Stimulated activated CD8-positive, alpha-beta memory T cell treated with anti-CD3 and anti-CD28 coated beads, Interleukin-12 subunit alpha, Interleukin-12 subunit beta, amount 100 ng/mL, for 24 hours (primary cell): Measurements from ENCODE around the gene ARHGEF7.

Experiments used
- DNase-seq: peaks from one replicate; pipeline ENCODE4 v3.0.0-alpha.2; 2020; ENCODE audit errors: extremely low read depth

ARHGEF7 gene

DNA sequence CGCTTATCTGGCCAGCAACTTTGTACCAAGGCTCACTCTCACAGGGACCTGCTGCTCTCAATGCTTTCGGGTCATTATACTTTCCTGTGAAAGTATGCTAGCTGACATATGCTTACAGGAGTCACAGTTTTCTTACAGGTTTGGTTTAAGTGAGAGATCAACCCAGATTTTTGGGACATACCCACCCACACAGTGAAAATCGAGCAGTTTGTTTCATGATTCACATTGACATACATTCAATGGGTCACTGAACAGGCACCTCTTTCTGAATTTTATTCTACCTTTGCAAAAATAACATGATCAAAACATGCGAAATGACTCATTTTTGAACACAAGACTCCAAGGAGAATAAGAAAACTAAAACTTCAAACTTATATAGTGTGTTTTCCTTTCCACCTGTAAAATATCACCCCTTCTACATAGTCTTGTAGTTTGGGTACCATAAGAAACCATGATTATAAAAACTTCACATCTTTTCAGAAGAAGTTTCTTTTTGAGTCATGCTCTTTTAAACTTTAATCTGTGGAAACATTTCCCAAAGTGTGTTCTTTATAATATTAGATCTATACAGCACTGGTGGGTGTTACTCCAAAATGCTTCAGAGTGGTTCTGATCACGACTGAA lies 161.0 kb downstream of the ARHGEF7 start:
- no peak for DNase-seq

DNA sequence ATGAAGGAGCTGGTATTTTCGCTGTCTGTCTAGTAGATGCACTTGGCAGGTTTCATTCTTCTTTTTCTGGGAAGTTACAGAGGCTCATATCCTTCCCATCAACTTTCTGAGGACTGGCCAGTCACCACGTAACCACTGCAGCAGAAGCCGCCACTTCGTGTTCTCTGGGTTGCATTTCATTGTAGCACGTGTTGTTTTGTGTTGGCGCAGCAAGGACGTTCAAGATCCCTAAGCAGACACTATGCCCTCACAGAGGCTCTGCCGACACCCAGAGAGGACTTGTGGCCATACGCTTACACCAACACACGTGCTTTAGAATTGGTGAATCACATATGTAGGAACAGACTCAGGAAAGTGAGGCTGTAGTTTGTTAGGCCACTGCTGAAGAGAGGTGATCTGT lies 163.1 kb downstream of the ARHGEF7 start:
- no peak for DNase-seq

DNA sequence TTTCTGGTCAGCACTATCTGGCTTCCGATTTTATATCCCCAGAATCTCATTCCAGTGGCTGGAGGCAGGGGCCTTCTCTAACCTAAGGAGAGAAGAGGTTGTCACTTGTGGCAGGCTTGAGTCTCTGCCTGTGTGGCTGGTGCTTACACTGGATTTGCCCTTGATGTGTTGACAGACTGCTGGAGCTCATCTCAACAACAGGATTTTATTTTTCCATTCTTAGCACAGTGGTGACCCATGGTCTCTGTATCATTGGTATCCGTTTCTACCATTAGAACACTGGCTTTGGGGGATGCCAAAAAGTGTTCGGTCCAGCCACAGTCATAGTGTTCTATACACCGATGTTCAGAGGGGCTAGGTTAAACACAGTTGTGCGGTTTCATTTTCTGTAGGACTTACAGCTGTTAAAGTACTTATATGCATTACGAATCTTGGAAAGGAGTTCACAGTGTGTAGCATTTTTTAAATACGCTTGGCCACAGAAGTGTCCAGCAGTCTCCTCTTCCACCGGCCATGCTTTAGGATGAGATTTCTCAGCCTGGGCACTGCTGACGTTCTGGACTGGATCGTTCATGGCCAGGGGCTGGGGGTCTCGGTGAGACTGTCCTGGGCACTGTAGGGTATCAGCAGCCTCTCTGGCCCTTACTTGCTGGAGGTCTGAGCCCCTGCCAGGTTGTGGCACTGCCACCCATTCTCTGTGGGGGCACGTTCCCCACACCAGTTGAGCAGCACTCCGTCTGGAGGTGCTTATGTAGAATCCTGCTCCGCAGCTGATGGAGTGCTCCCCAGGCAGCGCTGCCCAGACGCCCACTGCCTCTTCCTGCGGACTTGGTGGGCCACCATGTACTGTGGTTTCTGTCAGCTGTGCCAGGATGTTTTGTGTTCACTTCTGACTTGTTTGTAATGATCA lies 163.9 kb downstream of the ARHGEF7 start:
- DNase-seq, result no peak

DNA sequence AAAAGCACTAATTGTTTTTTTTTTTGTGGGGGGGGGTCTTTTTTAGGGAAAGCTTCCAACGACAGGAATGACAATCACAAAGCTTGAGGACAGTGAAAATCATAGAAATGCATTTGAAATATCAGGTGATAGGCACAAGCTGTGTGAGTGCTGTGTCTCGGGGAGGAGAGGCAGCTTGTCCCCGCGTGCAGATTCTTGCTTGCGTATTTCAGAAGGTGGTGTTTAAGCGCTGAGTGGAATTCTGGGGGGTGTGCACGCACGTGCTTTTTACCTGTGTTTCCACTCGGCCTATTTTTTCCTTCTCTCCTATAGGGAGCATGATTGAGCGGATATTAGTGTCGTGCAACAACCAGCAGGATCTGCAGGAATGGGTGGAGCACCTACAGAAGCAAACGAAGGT lies 165.1 kb downstream of the ARHGEF7 start:
- no peak for DNase-seq

DNA sequence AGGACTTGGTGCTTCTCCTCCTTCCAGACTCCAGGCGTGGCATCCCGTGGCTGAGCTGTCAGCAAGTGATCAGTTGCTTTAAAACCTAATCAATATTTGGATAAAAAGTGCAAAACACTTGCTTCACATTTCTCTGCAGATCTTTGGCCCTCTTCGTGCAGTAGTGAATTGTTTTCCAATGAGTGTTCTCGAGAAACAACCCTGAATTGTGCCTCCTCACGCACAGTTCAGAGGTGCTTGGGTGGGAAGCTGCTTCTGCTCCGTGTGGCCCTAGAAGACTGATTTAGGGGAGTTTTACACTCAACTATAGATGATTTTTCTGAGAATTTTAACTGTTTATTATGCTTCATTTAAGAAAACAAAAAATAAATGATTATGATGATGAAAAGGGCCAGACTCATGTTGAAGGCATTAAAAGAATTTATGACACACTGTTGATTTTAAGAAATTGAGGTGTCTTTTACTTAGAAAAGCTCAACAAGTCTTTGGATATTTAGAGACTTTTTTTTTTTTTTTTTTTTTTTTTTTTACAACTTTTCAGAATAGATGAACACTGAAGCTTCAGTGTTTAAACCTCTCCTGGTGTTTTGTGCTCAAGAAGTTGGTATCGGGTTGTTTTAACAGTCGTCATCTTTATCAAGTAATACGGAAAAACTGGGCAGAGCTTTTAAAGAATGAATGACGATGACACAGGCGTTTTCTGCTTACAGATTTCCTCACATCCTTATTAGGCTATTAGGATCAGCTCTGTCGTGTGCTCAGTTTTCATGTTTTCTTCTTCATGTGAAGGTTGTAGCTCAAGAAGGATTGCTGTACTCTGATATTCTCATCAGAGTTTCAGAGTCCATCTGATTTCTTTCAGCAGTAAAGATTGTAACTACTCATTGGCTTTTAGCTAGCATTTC lies 165.8 kb downstream of the ARHGEF7 start:
- DNase-seq, result no peak

DNA sequence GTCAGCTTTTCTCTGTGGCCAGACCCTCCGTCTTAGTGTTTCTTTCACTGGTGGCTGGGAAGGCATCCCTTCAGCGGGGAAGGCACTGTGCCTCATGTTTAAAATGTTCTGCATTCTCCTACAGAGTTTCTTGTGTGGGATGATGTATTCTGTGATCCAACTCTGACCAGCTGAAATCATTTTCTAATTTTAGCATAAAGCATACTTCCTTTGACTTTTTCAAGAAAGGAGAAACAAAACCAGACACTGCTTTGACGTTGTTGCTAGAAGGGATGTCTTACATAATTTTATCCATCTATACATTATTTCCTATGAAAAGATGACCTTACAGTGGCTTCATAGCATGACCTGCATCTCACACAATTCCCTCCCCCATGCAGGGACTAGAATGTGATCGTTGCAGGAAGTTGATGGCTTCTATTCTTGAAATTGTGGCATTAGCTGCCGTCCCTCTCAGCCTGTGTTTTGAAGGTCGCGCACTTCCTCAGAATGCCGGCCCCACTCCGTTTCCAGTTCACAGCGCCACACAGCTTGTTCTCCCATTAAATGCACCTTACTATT lies 166.7 kb downstream of the ARHGEF7 start:
- no peak for DNase-seq

DNA sequence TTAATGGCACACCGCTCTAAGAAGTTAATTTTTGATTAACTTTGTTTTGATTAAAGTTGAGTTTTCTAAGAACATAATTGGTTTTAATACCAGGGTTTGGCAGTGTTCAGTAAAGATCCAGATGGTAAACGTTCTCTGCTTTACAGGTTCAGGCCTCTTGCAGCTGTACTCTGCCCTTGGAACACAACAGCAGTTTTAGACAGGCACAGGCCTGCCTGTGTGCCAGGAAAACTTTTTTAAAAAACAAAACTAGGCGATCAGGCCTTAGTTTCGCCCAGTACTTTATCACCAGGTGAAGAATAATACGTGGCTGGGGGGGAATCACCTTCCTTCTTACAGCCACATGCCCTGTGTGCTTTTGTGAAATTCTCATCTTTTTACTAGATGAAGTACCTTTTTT lies 167.3 kb downstream of the ARHGEF7 start:
- no peak for DNase-seq

DNA sequence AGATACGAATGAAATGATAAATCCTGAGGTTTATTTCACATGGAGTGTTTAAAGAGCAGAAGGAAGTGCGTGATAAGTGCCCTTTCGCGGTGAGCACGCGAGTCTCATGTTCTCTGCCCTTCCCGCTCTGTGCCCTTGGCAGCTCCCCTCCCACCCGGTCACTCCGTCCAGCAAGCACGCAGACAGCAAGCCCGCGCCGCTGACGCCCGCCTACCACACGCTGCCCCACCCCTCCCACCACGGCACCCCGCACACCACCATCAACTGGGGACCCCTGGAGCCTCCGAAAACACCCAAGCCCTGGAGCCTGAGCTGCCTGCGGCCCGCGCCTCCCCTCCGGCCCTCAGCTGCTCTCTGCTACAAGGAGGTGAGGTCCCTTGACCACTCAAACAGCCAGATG lies 167.9 kb downstream of the ARHGEF7 start:
- DNase-seq, result no peak

DNA sequence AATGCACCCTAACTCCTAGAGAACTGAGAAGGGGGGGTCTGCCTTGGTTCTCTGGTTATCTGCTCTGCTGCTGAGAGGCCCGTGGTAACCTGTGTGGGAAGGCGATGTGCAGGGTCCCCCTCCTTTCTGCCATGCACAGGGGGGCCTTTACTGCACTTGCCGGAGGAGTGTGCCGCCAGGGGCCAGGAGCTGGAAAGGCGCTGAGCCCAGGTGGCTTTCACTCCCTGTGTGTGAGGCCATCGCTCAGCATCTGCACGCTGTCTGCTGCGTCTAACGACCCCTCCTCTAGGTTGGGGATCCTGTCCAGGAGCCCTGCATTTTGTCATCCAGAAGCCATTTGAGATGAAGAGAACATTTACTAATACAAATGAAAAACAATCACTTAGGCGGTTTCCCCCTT lies 168.3 kb downstream of the ARHGEF7 start:
- DNase-seq, result no peak

DNA sequence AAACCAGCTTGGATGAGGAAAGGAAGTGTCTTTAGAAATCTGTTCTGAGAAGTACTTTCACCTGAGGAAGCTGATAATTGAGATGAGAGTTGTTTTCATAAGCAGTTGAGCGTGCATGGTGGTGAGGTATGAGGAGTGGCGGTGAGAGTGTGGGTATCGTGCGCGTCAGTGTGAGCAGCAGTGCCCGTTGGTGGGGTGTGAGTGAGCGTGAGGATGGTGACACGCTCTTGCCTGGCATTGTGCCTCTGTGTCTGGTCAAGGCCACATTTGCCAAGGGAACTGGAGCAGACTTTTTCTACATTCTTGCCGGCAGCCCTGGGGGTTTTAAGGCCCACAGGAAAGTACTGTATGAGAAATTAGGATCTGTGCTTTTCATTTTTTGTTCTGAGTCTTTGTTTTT lies 168.9 kb downstream of the ARHGEF7 start:
- DNase-seq, result no peak

DNA sequence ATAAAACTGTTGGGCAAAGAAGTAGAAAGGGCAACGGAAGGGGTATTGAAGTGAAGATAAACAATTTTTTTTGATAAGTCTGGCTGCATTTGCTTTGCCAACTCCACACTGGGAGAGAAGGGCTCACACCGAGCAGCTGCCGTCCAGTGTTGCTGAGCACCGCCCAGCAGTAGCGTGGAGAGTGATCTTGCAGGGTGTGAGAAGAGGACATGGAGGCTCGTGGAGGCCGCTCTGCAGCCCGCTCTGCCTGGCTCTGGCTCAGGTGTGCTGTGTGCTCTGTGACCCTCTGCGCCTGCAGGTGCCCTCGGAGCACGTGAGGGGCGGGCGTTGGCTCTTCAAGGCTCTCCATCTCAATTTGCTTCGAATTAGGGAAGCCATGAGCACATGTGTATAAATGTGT lies 169.5 kb downstream of the ARHGEF7 start:
- DNase-seq, result no peak

DNA sequence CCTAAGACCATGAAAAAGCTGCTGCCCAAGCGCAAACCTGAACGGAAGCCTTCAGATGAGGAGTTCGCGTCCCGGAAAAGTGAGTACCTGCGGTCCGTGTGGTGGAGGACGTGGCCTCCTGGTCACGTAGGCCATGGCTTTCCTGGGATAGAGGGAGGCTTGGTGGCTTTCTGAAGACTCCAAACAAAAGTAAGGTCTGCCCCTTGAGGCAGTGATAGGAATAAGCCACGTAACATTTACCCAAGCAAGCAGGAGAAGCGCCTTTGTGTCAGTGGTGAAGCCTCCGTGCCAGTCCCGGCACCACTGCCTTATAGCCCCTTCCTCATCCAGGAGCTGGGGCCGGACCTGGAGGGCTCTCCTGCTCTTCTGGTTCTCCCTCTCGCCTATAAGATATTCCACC lies 171.1 kb downstream of the ARHGEF7 start:
- DNase-seq, result no peak

DNA sequence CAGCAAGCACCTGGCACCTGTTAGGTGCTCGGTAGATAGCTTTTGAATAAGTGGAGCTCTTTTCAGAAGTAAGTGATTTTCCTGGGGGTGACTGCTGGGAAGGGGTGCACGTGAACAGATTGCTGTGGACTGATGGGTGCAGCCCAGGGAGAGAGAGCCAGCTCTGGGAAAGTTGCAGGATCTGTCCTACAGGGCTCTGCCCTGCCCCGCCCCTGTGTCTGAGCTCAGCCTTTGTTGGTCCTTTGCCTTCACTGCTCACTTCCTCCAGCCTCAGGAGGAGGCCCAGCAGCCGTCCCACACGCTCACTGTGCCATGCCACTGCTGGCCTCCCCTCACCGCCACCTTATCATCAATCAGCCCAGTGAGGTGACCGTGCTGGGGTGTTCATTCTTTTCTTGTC lies 171.6 kb downstream of the ARHGEF7 start:
- DNase-seq, result no peak

DNA sequence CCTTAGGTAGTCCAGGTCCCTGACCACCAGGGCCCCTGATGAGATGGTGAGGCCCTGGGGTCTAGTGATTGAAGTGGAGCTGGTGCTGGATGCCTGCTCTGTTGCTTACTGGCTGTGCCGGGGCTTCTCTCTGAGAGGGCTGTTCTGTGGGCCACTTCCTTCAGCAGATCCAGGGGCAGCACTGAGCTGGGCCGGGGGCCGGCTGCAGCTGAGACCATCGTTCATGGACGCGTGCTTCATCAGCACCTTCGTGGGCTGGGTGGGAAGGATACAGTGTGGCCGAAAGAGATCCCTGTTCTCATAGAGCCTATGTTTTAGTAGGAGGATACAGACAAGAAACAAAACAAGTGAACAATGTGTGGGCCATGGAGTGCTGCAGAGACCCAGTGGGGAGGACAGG lies 172.1 kb downstream of the ARHGEF7 start:
- no peak for DNase-seq

DNA sequence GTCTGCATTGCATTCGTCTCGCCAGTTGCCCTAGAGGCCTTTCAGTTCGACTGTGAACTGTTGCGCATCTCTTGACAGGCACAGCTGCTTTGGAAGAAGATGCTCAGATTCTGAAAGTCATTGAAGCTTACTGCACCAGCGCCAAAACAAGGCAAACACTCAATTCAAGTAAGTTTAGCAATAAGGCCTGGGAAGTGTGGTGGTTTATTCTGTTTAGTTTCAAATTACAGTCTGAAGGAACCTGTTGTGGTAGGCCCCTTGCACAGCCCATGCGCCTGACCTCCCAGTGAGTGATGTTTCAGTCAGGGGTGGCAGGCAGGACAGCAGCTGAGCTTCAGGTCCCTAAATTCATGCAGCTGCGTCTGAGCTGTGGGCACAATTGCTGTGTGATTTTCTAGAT lies 173.2 kb downstream of the ARHGEF7 start:
- no peak for DNase-seq

DNA sequence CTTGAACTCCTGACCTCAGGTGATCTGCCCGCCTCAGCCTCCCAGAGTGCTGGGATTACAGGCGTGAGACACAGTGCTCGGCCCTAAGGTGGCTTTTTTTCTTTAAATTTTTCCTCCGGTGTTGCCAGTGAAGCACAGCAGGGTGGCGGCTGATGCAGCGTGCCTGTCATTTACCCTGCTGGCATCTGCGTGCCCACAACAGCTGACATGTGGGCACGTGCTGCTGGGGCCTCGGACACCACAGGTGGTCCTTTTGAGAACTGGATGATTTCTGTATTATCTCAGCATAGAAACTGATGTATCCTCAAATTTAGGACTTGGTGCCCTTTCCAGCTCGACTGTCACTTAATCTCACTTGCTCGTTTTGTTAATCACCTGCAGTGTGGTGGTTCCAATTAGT lies 174.1 kb downstream of the ARHGEF7 start:
- DNase-seq, result no peak

DNA sequence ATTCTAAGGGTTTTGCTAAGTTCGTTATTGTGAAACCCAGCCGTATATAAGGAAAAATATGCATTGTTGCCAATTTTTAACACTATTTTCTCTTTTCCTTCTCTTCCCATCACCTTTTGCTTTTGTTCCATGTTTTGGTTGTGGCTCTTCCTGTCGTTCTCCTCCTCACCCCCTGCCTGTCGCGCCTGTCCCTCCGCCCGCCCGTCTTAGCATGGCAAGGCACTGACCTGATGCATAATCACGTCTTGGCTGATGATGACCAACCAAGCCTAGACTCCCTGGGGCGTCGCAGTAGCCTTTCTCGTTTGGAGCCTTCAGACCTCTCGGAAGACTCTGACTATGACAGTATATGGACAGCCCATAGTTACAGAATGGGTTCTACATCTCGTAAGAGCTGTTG lies 176.8 kb downstream of the ARHGEF7 start:
- no peak for DNase-seq

DNA sequence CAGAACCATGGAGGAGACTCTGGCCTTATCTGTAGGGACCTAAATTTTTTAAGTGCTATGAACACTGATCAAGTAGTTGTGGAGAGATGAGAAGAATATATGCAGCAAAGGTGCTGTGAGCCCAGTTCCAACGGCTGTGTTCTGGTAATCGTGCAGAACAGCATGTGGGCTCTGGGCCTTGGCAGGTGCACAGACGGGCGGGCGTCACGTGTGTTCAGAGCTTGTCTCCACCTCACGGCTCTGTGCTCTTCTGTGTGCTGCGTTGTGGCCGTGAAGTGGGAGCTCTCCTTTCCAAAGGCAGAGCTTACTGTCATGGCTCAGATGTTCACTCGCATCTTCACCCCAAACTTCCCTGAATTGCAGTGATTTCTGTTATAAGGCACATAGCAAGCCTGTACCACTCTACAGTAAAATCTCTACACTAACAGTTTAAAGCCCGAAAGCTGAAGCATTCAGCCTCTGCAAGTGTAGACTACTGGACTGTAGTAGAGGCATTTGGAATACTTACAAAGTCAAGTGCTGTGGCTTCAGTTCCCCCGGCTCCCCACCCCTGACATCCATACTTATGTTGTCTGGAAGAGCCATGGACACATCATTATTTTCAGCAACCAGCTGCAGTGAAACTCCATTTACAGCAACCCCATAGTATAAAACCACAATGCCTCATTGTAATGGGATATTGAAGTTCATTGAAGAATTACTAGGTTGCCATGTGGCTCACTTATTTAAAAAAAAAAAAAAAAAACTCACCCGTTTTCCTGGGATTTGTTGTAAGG lies 177.8 kb downstream of the ARHGEF7 start:
- DNase-seq, result no peak

DNA sequence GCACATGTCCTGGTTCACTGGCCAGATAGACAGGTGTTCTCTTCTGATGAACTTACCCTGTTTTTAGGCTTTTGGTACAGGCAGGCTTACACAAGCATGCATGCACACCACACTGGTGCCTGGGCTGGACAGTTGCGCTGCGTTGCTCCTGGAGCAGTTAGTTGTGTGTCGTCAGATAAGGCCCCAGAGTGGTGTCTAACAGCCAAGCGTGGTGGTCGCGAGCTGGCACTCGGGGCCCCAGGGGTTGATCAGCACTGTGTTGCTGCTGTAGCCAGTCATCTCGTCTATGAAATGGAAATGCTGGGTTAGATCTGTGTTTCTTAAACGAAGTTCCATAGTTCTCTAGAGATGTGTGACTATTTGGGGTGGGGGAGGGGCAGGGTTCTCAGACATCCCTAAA lies 180.8 kb downstream of the ARHGEF7 start:
- no peak for DNase-seq

DNA sequence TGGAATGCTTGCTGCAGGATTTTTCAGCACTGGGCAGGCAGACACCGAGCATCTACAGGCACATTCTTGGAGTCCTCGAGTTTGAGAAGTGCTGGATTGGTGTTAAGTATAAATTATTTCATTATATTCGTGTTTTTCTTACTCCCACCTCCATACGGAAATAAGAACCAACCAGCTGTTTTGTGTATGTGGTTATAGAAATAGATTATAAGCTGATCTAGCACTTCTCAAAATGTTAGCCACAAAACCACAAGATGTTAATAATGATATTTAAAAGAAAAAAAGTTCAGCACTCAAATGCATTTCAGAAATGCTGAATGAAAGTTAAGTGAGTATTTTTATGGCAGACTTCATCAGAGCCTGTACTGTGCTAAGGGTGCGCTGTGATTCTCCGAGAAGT lies 181.3 kb downstream of the ARHGEF7 start:
- no peak for DNase-seq

DNA sequence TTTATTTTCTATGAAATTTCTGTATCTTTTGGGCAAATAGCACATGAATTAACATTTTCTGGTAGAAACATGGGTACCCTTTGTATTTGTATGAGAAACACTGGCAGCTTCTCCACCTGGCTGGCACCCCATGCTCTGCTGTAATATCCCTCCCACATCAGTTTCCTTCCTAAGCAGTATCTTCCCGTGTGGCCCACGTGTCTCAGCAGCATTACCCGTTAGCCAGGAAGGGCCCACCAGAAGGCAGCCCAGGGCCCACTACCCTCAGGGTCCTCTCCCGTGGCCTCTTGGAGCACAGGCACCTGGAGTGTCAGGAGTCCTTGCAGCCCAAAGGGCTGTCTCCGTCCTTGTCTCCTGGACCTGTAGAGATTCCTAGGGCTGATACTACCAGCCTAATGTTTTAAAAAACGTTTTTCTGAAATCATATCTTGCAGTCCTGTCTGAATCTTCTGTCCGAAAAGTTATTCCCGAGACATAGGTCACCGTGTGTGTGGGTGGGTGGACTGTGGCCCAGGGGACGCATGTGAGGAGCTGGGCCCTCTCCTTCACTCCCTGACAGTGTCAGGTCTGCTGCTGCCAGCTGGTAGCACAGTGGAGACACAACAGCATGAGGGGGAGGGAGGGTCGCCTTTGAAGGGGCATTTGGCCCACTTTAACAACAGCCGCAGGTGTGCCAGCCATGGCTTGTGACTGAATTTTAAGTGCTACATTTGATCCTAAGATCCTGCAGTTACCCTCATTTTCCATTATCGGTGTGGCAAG lies 183.3 kb downstream of the ARHGEF7 start:
- no peak for DNase-seq
